Kidney (tissue), 14 donors: ENCODE measurements around the gene NDUFB1. TPM values are rescaled to one million over a fixed set of nuclear protein-coding genes. Genes with fewer than 3 reads are reported as not detected.

Experiments
- DNase-seq, 5 donors: peaks; one replicate each; pipeline ENCODE4 v3.0.0-alpha.2; 2013 to 2020
- FAIRE-seq: peaks from 2 replicates; lab custom pipeline; 2012; peaks lifted over from hg19 to GRCh38; lab: Jason Lieb, UNC
- H3K27ac ChIP-seq, 2 donors: one replicate each; pipeline ENCODE4 v1.7.0; 2013; ENCODE audit warnings: low read depth in 2 of 2, low read length in 2 of 2, inconsistent platforms in 1 of 2
- H3K27me3 ChIP-seq: one replicate; pipeline ENCODE4 v1.7.1; 2013; ENCODE audit warnings: low read length, inconsistent platforms; ENCODE audit not compliant: control insufficient read depth, insufficient read depth
- H3K36me3 ChIP-seq, 3 donors: one replicate each; pipeline versions ENCODE4 v1.7.0 to v1.7.1; 2013; ENCODE audit warnings: low read length in 3 of 3, control low read depth in 1 of 3, inconsistent platforms in 1 of 3; ENCODE audit not compliant: insufficient read depth in 3 of 3, control insufficient read depth in 2 of 3
- H3K4me1 ChIP-seq, 3 donors: one replicate each; pipeline versions ENCODE4 v1.7.0 to v1.7.1; 2013; ENCODE audit warnings: low read length in 3 of 3, inconsistent platforms in 1 of 3, low read depth in 1 of 3; ENCODE audit not compliant: control insufficient read depth in 2 of 3, insufficient read depth in 2 of 3
- H3K4me3 ChIP-seq, 3 donors: one replicate each; pipeline versions ENCODE4 v1.7.0 to v1.8.1; 2013; ENCODE audit warnings: low read length in 3 of 3, control low read depth in 1 of 3, inconsistent platforms in 1 of 3
- H3K9ac ChIP-seq, 3 donors: one replicate each; pipeline versions ENCODE4 v1.7.0 to v1.7.1; 2013; ENCODE audit warnings: low read length in 3 of 3, control low read depth in 1 of 3, inconsistent platforms in 1 of 3
- H3K9me3 ChIP-seq, 3 donors: one replicate each; pipeline versions ENCODE4 v1.7.0 to v1.7.1; 2013; ENCODE audit warnings: low read length in 3 of 3, control low read depth in 1 of 3, inconsistent platforms in 1 of 3; ENCODE audit not compliant: control insufficient read depth in 2 of 3, insufficient read depth in 1 of 3
- CTCF ChIP-seq: IDR thresholded peaks from 3 replicates; pipeline ENCODE4 v1.5.1; 2012; ENCODE audit warnings: mild to moderate bottlenecking, moderate library complexity, borderline replicate concordance; ENCODE audit not compliant: insufficient read depth; ENCODE audit errors: extremely low read depth
- intact Hi-C: fragments of 100-400 bp; cut with DNase I; formaldehyde crosslinking; loops from one replicate; pipeline ENCODE4 v1.11.1; 2022
- polyA plus RNA-seq: library from polyadenylated mRNA; stranded (reverse); fragments of 350-450 nt; fragmentation: Illumina TruSeq; extraction: RNeasy Lipid Tissue Mini Kit (QIAGEN cat#74804); gene quantifications from one replicate; pipeline ENCODE4 v1.2.3, GENCODE V29; 2014; ENCODE audit warnings: low read depth, low replicate concordance; ENCODE audit not compliant: insufficient read depth
- total RNA-seq: library from RNA; stranded (reverse); fragmentation: NEBNext Ultra II Directional; extraction: Animal tissue kit (Norgen Biotek cat#: 25700); gene quantifications from one replicate; pipeline ENCODE4 v1.2.1, GENCODE V29; 2021
- donor health status: control.
- donor health status: control.
- donor health status: control.
- donor health status: control.
- donor health status: control.
- donor health status: DM: yes; HTN: yes; CAD: no.
- donor health status: Normal renal cell carcinoma (clear cell type).

NDUFB1 gene
- total and polyA plus RNA-seq, 2 donors from 2014 or later = 128 to 1,129 TPM

GRCh38 chr14:92093320-92093719 lies 28.2 kb downstream of the NDUFB1 start:
- TF ChIP-seq CTCF = peak; percentile 5
- H3K27me3 ChIP-seq = no peaks in the 10 kb centered on the region
- no peak overlapping the region for H3K9ac ChIP-seq
- peaks cover 3 to 8% (median 7%) of the 10 kb centered on the region in 3 donors for H3K36me3 ChIP-seq
- H3K27ac ChIP-seq = no peak overlapping the region
- H3K9me3 ChIP-seq = no peaks in the 10 kb centered on the region
- H3K4me1 ChIP-seq = no peaks in the 10 kb centered on the region
- DNase-seq (no peak), FAIRE-seq (peak; percentile 3)
- H3K4me3 ChIP-seq = no peak overlapping the region
- intact Hi-C loops = no loop called here

DNA sequence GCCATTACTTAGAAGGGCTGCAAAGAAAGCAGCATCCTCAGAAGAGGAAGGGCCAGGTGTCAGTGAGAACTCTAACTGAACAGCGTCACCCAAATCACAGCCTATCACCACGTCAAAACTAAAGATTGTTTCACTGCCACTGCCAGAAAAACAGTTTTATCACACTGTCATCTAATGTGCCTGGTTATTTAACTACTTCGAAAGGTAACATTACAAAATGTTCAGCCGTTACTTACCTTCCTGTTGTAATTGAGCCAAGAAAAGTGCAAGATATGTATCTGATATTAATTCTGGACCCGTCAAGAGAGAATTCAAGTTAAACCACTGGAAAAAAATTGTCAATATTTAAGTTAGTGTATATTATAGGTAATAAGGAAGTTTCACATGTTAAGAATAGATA lies 33.0 kb downstream of the NDUFB1 start:
- H3K4me3 ChIP-seq = no peak overlapping the region
- H3K4me1 ChIP-seq = no peaks in the 10 kb centered on the region
- TF ChIP-seq CTCF = no peak
- DNase-seq (no peak), FAIRE-seq (no peak)
- intact Hi-C loops = no loop called here
- H3K9me3 ChIP-seq = no peaks in the 10 kb centered on the region
- no peaks in the 10 kb centered on the region for H3K27me3 ChIP-seq
- H3K36me3 ChIP-seq = peaks cover 0 to 17% (median 6%) of the 10 kb centered on the region in 3 donors
- H3K9ac ChIP-seq = no peak overlapping the region
- no peak overlapping the region for H3K27ac ChIP-seq

- intact Hi-C loops = no loop called here
- FAIRE-seq (no peak), DNase-seq (no peak)
- Histone ChIP-seq H3K4me3 (no peak overlapping the region), H3K36me3 (peaks cover 0 to 8% (median 5%) of the 10 kb centered on the region in 3 donors), H3K4me1 (no peaks in the 10 kb centered on the region), H3K9ac (no peak overlapping the region), H3K27me3 (no peaks in the 10 kb centered on the region), H3K27ac (no peak overlapping the region), H3K9me3 (no peaks in the 10 kb centered on the region)
- no peak for TF ChIP-seq CTCF
Measured at GRCh38 chr14:92074555-92074954, 47.0 kb downstream of the NDUFB1 start.

Other genes starting within 250 kb of the NDUFB1 start
- gene FBLN5, start 174.0 kb downstream of the NDUFB1 start, total RNA-seq = 99.0 TPM
- gene FBLN5, start 174.0 kb downstream of the NDUFB1 start, polyA plus RNA-seq = 75.2 TPM
- gene TRIP11, start 81.6 kb downstream of the NDUFB1 start, total RNA-seq = 71.5 TPM
- 6.2 TPM for gene TRIP11, start 81.6 kb downstream of the NDUFB1 start, polyA plus RNA-seq
- 33.6 TPM for gene ATXN3, start 15.1 kb downstream of the NDUFB1 start, total RNA-seq
- 17.2 TPM for gene ATXN3, start 15.1 kb downstream of the NDUFB1 start, polyA plus RNA-seq
- 51.6 TPM for gene CPSF2, start 263 bp upstream of the NDUFB1 start, total RNA-seq
- 12.3 TPM for gene CPSF2, start 263 bp upstream of the NDUFB1 start, polyA plus RNA-seq
- gene SLC24A4, start 201.5 kb upstream of the NDUFB1 start, total RNA-seq = 0.85 TPM
- gene SLC24A4, start 201.5 kb upstream of the NDUFB1 start, polyA plus RNA-seq = 0.32 TPM